H1 (cell line): ENCODE measurements around the gene RAD9A. TPM values are rescaled to one million over a fixed set of nuclear protein-coding genes. Genes with fewer than 3 reads are reported as not detected.
A peak's percentile ranks its signal among the peaks of the same experiment; 100 is the strongest.

Experiments
- BACH1 ChIP-seq: IDR thresholded peaks from 2 replicates; pipeline ENCODE4 v1.6.1; 2012; ENCODE audit warnings: low read length, improper control_type of control experiment
- BRCA1 ChIP-seq: IDR thresholded peaks from 2 replicates; pipeline ENCODE4 v1.6.1; 2012; ENCODE audit warnings: low read depth, low read length, improper control_type of control experiment
- E2F6 ChIP-seq: IDR thresholded peaks from 2 replicates; pipeline ENCODE4 v1.6.1; 2012; ENCODE audit warnings: inconsistent platforms
- EP300 ChIP-seq, 2 experiments: IDR thresholded peaks; 1 replicate in 1 of 2; 2 replicates in 1 of 2; pipeline ENCODE4 v1.6.1; 2011 to 2012; ENCODE audit warnings: low read depth in 2 of 2, low read length in 2 of 2, mild to moderate bottlenecking in 2 of 2, borderline replicate concordance in 1 of 2, inconsistent platforms in 1 of 2, moderate library complexity in 1 of 2
- GABPA ChIP-seq: IDR thresholded peaks from 2 replicates; pipeline ENCODE4 v1.6.1; 2011; ENCODE audit warnings: mild to moderate bottlenecking, low read length, moderate library complexity, borderline replicate concordance; ENCODE audit not compliant: insufficient read depth
- KDM1A ChIP-seq: fragments of 200-600, 300-600 bp; sonication (generic); IDR thresholded peaks from 2 replicates; pipeline ENCODE4 v1.7.1; 2016; ENCODE audit warnings: mild to moderate bottlenecking, low read length, borderline replicate concordance
- NANOG ChIP-seq: IDR thresholded peaks from 2 replicates; pipeline ENCODE4 v1.6.1; 2011; ENCODE audit warnings: low read length, low read depth, mild to moderate bottlenecking, inconsistent platforms; ENCODE audit not compliant: insufficient read depth, poor library complexity, severe bottlenecking
- SP4 ChIP-seq: IDR thresholded peaks from 2 replicates; pipeline ENCODE4 v1.6.1; 2012; ENCODE audit warnings: low read length, inconsistent platforms
- TAF7 ChIP-seq: optimal IDR thresholded peaks from 2 replicates; pipeline ENCODE3; 2011; ENCODE audit warnings: low read depth, mild to moderate bottlenecking, inconsistent platforms, low read length, moderate library complexity, borderline replicate concordance
- TCF12 ChIP-seq: IDR thresholded peaks from 2 replicates; pipeline ENCODE4 v1.6.1; 2011; ENCODE audit warnings: low read depth, mild to moderate bottlenecking, low read length
- YY1 ChIP-seq: IDR thresholded peaks from 2 replicates; pipeline ENCODE4 v1.6.1; 2011; ENCODE audit warnings: low read depth, mild to moderate bottlenecking, low read length
- ZNF274 ChIP-seq: IDR thresholded peaks from 2 replicates; pipeline ENCODE4 v1.7.0; 2012; ENCODE audit warnings: low read length, borderline replicate concordance; ENCODE audit errors: extremely low read depth
- polyA plus RNA-seq, 7 experiments: library from polyadenylated mRNA; depleted of rRNA in 3 of 7; stranded (reverse) in 5 of 7; unstranded in 2 of 7; fragments of >200 nt in 5 of 7; fragments of 200-250 nt in 2 of 7; gene quantifications; 1 replicate in 5 of 7; 2 replicates in 1 of 7; 4 replicates in 1 of 7; pipeline versions ENCODE4 v1.2.1 to v1.2.3, GENCODE V29; 2011 to 2013; ENCODE audit warnings: missing spikeins in 2 of 7, mixed read lengths in 2 of 7
- total RNA-seq: library from RNA; stranded (reverse); fragmentation: NEBNext Ultra II Directional; extraction: Animal tissue kit (Norgen Biotek cat#: 25700); gene quantifications from 2 replicates; pipeline ENCODE4 v1.2.1, GENCODE V29; 2021

RAD9A gene
- total and polyA plus RNA-seq, 2 of the 8 experiments (the other 6 are each of a cell fraction or from before 2014, with no cell fraction given): 22.2 to 25.5 TPM

- TF ChIP-seq GABPA (no peak), E2F6 (peak; percentile 35; the same call in 1 of the 2 replicates), EP300 (IDR thresholded peaks at IDR 0.05; ENCODE audit: borderline replicate concordance in 1 of 2, low read depth in 2 of 2, low read length in 2 of 2) (no peak), TCF12 (no peak), SP4 (no peak), TAF7 (no peak), KDM1A (no peak), BACH1 (peak; percentile 61; the same call in 1 of the 2 replicates), YY1 (no peak), ZNF274 (no peak), BRCA1 (no peak), NANOG (no peak)
Measured at GRCh38 chr11:67373648-67374570, 17.9 kb upstream of the RAD9A start (continued).
